ENCODE measurements around the gene M1AP.

M1AP gene

DNA sequence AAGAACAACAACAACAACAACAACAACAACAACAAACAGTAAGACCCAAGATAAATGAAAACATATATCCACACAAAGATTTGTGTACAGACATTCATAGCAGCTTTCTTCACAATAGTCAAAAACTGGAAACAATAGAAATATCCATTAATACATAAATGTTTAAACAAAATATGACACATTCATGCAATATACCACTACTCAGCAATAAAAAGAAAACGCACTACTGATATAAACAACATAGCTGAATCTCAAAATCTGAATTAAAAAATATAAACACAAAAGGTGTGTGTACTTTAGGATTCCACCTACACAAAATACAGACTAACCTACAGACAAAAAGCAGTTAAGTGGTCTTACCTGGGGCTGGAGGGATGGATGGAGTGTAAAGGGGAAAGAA, 51.5 kb downstream of the M1AP start:
- no peak for DNase-seq
- Mint-ChIP-seq H3K36me3 (ENCODE audit: low read depth) (no peaks in the 10 kb centered on the region), H3K27ac (no peak overlapping the region), H3K27me3 (peaks cover 36% of the 10 kb centered on the region), H3K9me3 (no peaks in the 10 kb centered on the region), H3K4me3 (no peak overlapping the region), H3K4me1 (ENCODE audit: low read depth) (peaks cover 7% of the 10 kb centered on the region)

GRCh38 chr2:74593826-74594772, 54.0 kb downstream of the M1AP start:
- Mint-ChIP-seq H3K27ac (no peak overlapping the region), H3K27me3 (peaks cover 42% of the 10 kb centered on the region), H3K4me3 (no peak overlapping the region), H3K4me1 (ENCODE audit: low read depth) (peaks cover 7% of the 10 kb centered on the region), H3K9me3 (no peaks in the 10 kb centered on the region), H3K36me3 (ENCODE audit: low read depth) (no peaks in the 10 kb centered on the region)
- no peak for DNase-seq

DNA sequence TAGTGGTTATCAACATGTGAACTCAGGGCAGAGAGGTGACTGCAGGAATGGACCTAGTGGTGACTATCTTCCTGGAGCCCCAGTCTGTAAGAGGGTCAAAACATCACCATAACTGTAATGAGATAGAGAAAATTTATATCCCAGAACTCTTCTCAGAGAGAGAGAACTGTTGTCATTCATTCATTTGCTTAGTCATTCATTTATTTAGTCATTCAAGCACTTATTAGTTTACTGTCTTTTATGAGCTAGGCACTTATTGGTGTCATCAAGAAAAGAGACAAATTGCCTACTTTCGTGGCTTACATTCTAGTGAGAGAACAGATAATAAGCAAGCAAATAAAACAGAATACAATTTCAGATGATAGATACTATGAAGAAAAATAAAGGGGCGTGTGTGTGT, 59.5 kb downstream of the M1AP start:
- Mint-ChIP-seq H3K4me3 (no peak overlapping the region), H3K36me3 (ENCODE audit: low read depth) (no peaks in the 10 kb centered on the region), H3K27ac (no peak overlapping the region), H3K4me1 (ENCODE audit: low read depth) (peaks cover 23% of the 10 kb centered on the region), H3K27me3 (peaks cover 20% of the 10 kb centered on the region), H3K9me3 (no peaks in the 10 kb centered on the region)
- DNase-seq, result no peak

GRCh38 chr2:74587664-74588277, 60.4 kb downstream of the M1AP start:
- peaks cover 15% of the 10 kb centered on the region for H3K27me3 Mint-ChIP-seq
- no peaks in the 10 kb centered on the region for H3K9me3 Mint-ChIP-seq
- no peak overlapping the region for H3K4me3 Mint-ChIP-seq
- DNase-seq, result peak; percentile 68
- H3K27ac Mint-ChIP-seq, result no peak overlapping the region
- no peaks in the 10 kb centered on the region for H3K36me3 Mint-ChIP-seq (ENCODE audit: low read depth)
- H3K4me1 Mint-ChIP-seq (ENCODE audit: low read depth), result peaks cover 27% of the 10 kb centered on the region

- Mint-ChIP-seq H3K27ac (peak overlapping the region; percentile 60), H3K36me3 (ENCODE audit: low read depth) (no peaks in the 10 kb centered on the region), H3K4me1 (ENCODE audit: low read depth) (peaks cover 27% of the 10 kb centered on the region)
Measured at GRCh38 chr2:74585406-74586185, 62.5 kb downstream of the M1AP start.

DNA sequence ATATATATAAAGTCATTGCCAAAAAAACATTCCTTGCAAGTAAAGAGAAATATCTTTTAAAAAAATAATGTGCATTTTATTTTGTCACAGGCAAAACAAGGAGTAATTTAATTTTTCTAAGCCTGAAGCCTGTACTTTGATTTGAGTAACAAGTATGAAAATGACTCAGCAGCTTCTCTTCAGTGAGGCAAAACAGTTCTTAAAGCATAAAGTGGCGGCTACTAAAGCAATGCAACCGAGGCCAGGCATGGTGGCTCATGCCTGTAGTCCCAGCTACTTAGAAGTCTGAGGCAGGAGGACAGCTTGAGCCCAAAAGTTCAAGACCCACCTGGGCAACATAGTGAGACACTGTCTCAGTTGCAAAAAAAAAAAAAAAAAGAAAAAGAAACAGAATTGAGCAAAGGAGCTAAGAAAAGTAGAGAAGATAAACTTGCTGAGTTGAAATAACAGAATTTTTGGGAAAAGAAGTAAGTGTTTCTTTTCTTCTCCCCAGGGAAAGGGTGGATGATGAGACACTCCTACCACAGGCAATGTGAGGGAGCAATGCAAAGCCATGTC, 64.0 kb downstream of the M1AP start:
- no peaks in the 10 kb centered on the region for H3K9me3 Mint-ChIP-seq
- no peaks in the 10 kb centered on the region for H3K27me3 Mint-ChIP-seq
- peaks cover 27% of the 10 kb centered on the region for H3K4me1 Mint-ChIP-seq (ENCODE audit: low read depth)
- no peak overlapping the region for H3K4me3 Mint-ChIP-seq
- no peak for DNase-seq
- peak overlapping the region; percentile 19 for H3K27ac Mint-ChIP-seq
- no peaks in the 10 kb centered on the region for H3K36me3 Mint-ChIP-seq (ENCODE audit: low read depth)

More at GRCh38 chr2:74585406-74586185, 62.5 kb downstream of the M1AP start:
- DNase-seq, result no peak
- H3K9me3 Mint-ChIP-seq, result no peaks in the 10 kb centered on the region
- H3K27me3 Mint-ChIP-seq, result peaks cover 4% of the 10 kb centered on the region
- no peak overlapping the region for H3K4me3 Mint-ChIP-seq

DNA sequence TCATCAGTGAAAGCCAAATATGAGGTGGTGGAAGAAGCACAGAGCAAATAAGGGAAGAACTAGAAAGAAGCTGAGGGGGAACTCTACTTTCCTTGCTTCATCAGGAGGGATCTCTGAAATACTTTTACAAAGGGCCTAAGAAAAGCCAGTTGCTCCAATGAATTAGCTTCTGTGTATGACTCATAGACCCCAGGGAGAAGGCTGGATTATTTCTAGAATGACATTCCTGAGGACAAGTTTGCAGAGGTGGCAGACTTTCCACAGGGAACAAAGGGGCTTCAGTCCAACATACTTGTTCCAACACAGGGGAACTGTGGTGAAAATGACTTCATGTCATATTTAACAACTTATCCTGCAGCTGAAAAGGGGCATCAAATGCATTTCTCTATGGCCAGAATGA, 64.6 kb downstream of the M1AP start:
- H3K9me3 Mint-ChIP-seq, result no peaks in the 10 kb centered on the region
- peaks cover 27% of the 10 kb centered on the region for H3K4me1 Mint-ChIP-seq (ENCODE audit: low read depth)
- H3K27me3 Mint-ChIP-seq, result no peaks in the 10 kb centered on the region
- no peak overlapping the region for H3K27ac Mint-ChIP-seq
- H3K4me3 Mint-ChIP-seq, result no peak overlapping the region
- DNase-seq, result no peak
- no peaks in the 10 kb centered on the region for H3K36me3 Mint-ChIP-seq (ENCODE audit: low read depth)

DNA sequence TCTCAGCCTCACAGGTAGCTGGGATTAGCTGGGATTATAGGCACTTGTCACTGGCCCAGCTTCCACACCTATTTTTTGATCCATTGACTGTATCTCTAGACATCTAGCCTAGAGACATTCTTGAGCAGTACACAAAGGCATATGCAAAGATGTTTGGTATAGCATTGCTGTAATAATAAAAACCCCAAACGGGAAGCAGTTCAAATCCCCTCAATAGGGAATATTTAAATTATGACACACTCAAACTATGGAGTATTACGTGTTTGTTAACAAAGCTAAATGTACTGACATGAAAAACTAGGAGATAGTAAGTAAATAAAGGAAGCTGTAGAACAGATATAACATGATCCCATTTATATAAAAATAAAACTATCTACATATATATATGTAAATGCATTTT, 65.9 kb downstream of the M1AP start:
- Mint-ChIP-seq H3K36me3 (ENCODE audit: low read depth) (no peaks in the 10 kb centered on the region), H3K27me3 (no peaks in the 10 kb centered on the region), H3K4me3 (no peak overlapping the region), H3K27ac (no peak overlapping the region), H3K9me3 (no peaks in the 10 kb centered on the region), H3K4me1 (ENCODE audit: low read depth) (peaks cover 33% of the 10 kb centered on the region)
- no peak for DNase-seq

GRCh38 chr2:74581463-74581862, 66.7 kb downstream of the M1AP start:
- Mint-ChIP-seq H3K36me3 (ENCODE audit: low read depth) (no peaks in the 10 kb centered on the region), H3K9me3 (no peaks in the 10 kb centered on the region), H3K27me3 (no peaks in the 10 kb centered on the region), H3K4me3 (no peak overlapping the region), H3K27ac (no peak overlapping the region), H3K4me1 (ENCODE audit: low read depth) (peaks cover 37% of the 10 kb centered on the region)
- no peak for DNase-seq

DNA sequence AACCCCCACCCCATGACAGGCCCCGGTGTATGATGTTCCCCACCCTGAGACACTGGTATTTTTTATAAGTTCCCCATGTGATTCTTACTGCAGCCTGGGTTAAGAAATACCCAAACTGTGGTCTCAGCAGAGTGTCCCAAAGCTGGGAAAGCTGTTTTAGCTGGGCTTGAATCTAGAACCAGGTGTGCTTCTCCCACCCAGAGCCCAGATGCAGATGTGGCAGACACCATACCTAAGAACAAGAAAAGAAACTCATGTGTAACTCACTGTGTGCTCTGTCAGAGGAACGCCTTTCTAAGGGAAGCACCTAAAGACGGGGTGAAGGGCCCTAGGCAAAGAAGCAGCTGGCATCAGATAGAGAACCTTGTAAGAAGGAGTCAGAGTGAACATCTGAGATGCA, 69.7 kb downstream of the M1AP start:
- no peak overlapping the region for H3K27ac Mint-ChIP-seq
- no peaks in the 10 kb centered on the region for H3K27me3 Mint-ChIP-seq
- DNase-seq, result no peak
- H3K4me1 Mint-ChIP-seq (ENCODE audit: low read depth), result peaks cover 28% of the 10 kb centered on the region
- no peaks in the 10 kb centered on the region for H3K9me3 Mint-ChIP-seq
- H3K36me3 Mint-ChIP-seq (ENCODE audit: low read depth), result no peaks in the 10 kb centered on the region
- no peak overlapping the region for H3K4me3 Mint-ChIP-seq

DNA sequence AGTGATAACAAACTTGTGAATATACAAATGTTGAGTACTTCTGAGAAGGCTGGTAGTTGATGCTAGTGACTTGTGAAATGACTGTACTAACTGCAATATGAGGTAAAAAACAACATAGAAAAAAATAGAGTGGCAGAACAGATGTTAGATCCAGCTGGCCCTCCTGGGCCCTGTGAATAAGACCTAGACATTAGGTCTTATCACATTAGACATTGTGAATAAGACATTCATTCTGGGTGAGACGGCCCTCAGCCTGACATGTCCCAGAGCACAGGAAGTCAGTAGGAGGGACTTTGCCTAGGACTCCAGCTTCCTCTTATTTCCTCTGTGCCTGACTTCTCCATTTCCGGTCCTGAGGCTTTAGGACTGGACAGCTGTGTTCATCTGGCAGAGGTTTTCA, 70.7 kb downstream of the M1AP start:
- Mint-ChIP-seq H3K36me3 (ENCODE audit: low read depth) (no peaks in the 10 kb centered on the region), H3K27me3 (no peaks in the 10 kb centered on the region), H3K4me3 (no peak overlapping the region), H3K4me1 (ENCODE audit: low read depth) (peaks cover 26% of the 10 kb centered on the region), H3K9me3 (no peaks in the 10 kb centered on the region), H3K27ac (no peak overlapping the region)
- no peak for DNase-seq

GRCh38 chr2:74576863-74577229, 71.3 kb downstream of the M1AP start:
- H3K36me3 Mint-ChIP-seq (ENCODE audit: low read depth), result no peaks in the 10 kb centered on the region
- H3K27me3 Mint-ChIP-seq, result no peaks in the 10 kb centered on the region
- no peak overlapping the region for H3K27ac Mint-ChIP-seq
- H3K9me3 Mint-ChIP-seq, result no peaks in the 10 kb centered on the region
- no peak for DNase-seq
- H3K4me1 Mint-ChIP-seq (ENCODE audit: low read depth), result peaks cover 27% of the 10 kb centered on the region
- no peak overlapping the region for H3K4me3 Mint-ChIP-seq

GRCh38 chr2:74576211-74576862, 71.8 kb downstream of the M1AP start:
- Mint-ChIP-seq H3K4me1 (ENCODE audit: low read depth) (peaks cover 27% of the 10 kb centered on the region), H3K27me3 (no peaks in the 10 kb centered on the region), H3K9me3 (no peaks in the 10 kb centered on the region), H3K36me3 (ENCODE audit: low read depth) (no peaks in the 10 kb centered on the region), H3K27ac (no peak overlapping the region), H3K4me3 (no peak overlapping the region)
- no peak for DNase-seq

GRCh38 chr2:74575320-74575719, 72.8 kb downstream of the M1AP start:
- Mint-ChIP-seq H3K36me3 (ENCODE audit: low read depth) (no peaks in the 10 kb centered on the region), H3K27ac (no peak overlapping the region), H3K4me1 (ENCODE audit: low read depth) (peaks cover 27% of the 10 kb centered on the region), H3K9me3 (no peaks in the 10 kb centered on the region), H3K4me3 (no peak overlapping the region), H3K27me3 (no peaks in the 10 kb centered on the region)
- no peak for DNase-seq

Data from activated T-cell treated with anti-CD3 and anti-CD28 coated beads, Interleukin-2, amount 50 U/mL, for 24 hours (primary cell).